ENCODE results near the gene CCDC180.

DNA sequence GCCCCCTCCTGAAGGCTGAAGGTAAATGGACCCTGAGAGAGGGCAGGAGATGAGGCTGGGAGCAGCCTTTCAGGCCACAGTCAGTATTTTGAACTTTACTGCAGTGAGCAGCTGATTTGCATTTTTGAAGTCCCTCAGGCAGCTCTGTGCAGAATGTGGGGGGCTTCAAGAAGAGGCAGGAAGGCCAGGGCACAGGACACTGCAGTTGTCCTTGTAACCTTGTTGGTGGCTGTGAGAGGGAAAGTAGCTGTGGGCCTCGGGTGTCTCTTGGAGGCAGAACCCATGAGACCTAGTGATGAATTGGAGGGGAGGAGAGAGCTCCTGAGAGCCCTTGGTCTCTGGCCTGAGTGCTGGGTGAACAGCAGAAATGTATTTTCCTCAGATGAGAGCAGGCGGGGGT lies 2.6 kb downstream of the CCDC180 start:
- TF ChIP-seq, protein P1, sequence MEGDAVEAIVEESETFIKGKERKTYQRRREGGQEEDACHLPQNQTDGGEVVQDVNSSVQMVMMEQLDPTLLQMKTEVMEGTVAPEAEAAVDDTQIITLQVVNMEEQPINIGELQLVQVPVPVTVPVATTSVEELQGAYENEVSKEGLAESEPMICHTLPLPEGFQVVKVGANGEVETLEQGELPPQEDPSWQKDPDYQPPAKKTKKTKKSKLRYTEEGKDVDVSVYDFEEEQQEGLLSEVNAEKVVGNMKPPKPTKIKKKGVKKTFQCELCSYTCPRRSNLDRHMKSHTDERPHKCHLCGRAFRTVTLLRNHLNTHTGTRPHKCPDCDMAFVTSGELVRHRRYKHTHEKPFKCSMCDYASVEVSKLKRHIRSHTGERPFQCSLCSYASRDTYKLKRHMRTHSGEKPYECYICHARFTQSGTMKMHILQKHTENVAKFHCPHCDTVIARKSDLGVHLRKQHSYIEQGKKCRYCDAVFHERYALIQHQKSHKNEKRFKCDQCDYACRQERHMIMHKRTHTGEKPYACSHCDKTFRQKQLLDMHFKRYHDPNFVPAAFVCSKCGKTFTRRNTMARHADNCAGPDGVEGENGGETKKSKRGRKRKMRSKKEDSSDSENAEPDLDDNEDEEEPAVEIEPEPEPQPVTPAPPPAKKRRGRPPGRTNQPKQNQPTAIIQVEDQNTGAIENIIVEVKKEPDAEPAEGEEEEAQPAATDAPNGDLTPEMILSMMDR (IDR thresholded peaks at IDR 0.05): no peak
- TF ChIP-seq POLR2A (IDR thresholded peaks at IDR 0.05): no peak
